HEK293 (cell line): ENCODE results near the gene FOSL1.
A peak's percentile ranks its signal among the peaks of the same experiment; 100 is the strongest.

Experiments used
- CTCF ChIA-PET: fragments of 350-600 bp; formaldehyde crosslinking; extraction: SDS; loops from one replicate; lab custom pipeline; 2021; ENCODE audit warnings: antibody characterized with exemption; lab: Yijun Ruan, JAX
- POLR2A ChIA-PET: fragments of 300-600 bp; formaldehyde crosslinking; extraction: SDS; loops from one replicate; lab custom pipeline; 2020; ENCODE audit warnings: antibody characterized with exemption, inconsistent platforms; lab: Yijun Ruan, JAX
- H3K27ac ChIP-seq: fragments of 200-500 bp; sonication (Bioruptor generic); 2 replicates; pipeline ENCODE4 v1.5.1; 2014; ENCODE audit warnings: low read depth, low read length, control low read depth, inconsistent platforms; ENCODE audit errors: extremely low read depth
- H3K36me3 ChIP-seq, 2 experiments: fragments of 200-500 bp in 1 of 2; sonication (Bioruptor generic) in 1 of 2; 1 replicate in 1 of 2; 2 replicates in 1 of 2; pipeline ENCODE4 v1.5.1; 2014 to 2017; ENCODE audit warnings: inconsistent platforms in 2 of 2, low read length in 2 of 2; ENCODE audit not compliant: control insufficient read depth in 2 of 2, insufficient read depth in 1 of 2
- H3K4me1 ChIP-seq: fragments of 200-500 bp; sonication (Bioruptor generic); 2 replicates; pipeline ENCODE4 v1.5.1; 2014; ENCODE audit warnings: mild to moderate bottlenecking, low read length, inconsistent platforms; ENCODE audit not compliant: control insufficient read depth, insufficient read depth
- H3K4me3 ChIP-seq: 2 replicates; pipeline ENCODE4 v1.5.1; 2011; ENCODE audit warnings: low read depth, mild to moderate bottlenecking, control low read depth, low read length, moderate library complexity
- H3K9me3 ChIP-seq: fragments of 200-500 bp; sonication (Bioruptor generic); 2 replicates; pipeline ENCODE4 v1.5.1; 2014; ENCODE audit warnings: low read depth, low read length, inconsistent platforms; ENCODE audit not compliant: control insufficient read depth, insufficient read depth
- GFI1B ChIP-seq: fragments of 450-650 bp; formaldehyde crosslinking; IDR thresholded peaks from 2 replicates; pipeline ENCODE4 v1.5.1; 2016; ENCODE audit warnings: missing biosample characterization, missing genetic modification characterization
- GLIS1 ChIP-seq: fragments of 450-650 bp; formaldehyde crosslinking; IDR thresholded peaks from 2 replicates; pipeline ENCODE4 v1.5.1; 2016; ENCODE audit warnings: missing biosample characterization, missing genetic modification characterization
- KLF16 ChIP-seq: fragments of 450-650 bp; formaldehyde crosslinking; IDR thresholded peaks from 2 replicates; pipeline ENCODE4 v1.5.1; 2017; ENCODE audit warnings: missing biosample characterization, missing genetic modification characterization
- KLF8 ChIP-seq: fragments of 450-650 bp; formaldehyde crosslinking; IDR thresholded peaks from 2 replicates; pipeline ENCODE4 v1.5.1; 2016; ENCODE audit warnings: missing biosample characterization, missing genetic modification characterization
- KLF9 ChIP-seq: fragments of 450-650 bp; formaldehyde crosslinking; IDR thresholded peaks from 2 replicates; pipeline ENCODE4 v1.5.1; 2016; ENCODE audit warnings: missing biosample characterization, missing genetic modification characterization, low read depth
- SP2 ChIP-seq: fragments of 450-650 bp; formaldehyde crosslinking; IDR thresholded peaks from 2 replicates; pipeline ENCODE4 v1.5.1; 2016; ENCODE audit warnings: missing biosample characterization, missing genetic modification characterization
- SP3 ChIP-seq: fragments of 450-650 bp; formaldehyde crosslinking; IDR thresholded peaks from 2 replicates; pipeline ENCODE4 v1.5.1; 2016; ENCODE audit warnings: missing biosample characterization, missing genetic modification characterization
- SP7 ChIP-seq: fragments of 450-650 bp; formaldehyde crosslinking; IDR thresholded peaks from 2 replicates; pipeline ENCODE4 v1.5.1; 2016; ENCODE audit warnings: missing biosample characterization, missing genetic modification characterization
- ZBTB1 ChIP-seq: fragments of 450-650 bp; formaldehyde crosslinking; IDR thresholded peaks from 2 replicates; pipeline ENCODE4 v1.5.1; 2016; ENCODE audit warnings: missing biosample characterization, missing genetic modification characterization
- ZBTB48 ChIP-seq: fragments of 450-650 bp; formaldehyde crosslinking; IDR thresholded peaks from 2 replicates; pipeline ENCODE4 v1.5.1; 2016; ENCODE audit warnings: missing biosample characterization, missing genetic modification characterization
- ZNF10 ChIP-seq: fragments of 450-650 bp; formaldehyde crosslinking; IDR thresholded peaks from 2 replicates; pipeline ENCODE4 v1.5.1; 2017; ENCODE audit warnings: missing biosample characterization, missing genetic modification characterization
- ZNF24 ChIP-seq: fragments of 450-650 bp; formaldehyde crosslinking; IDR thresholded peaks from 2 replicates; pipeline ENCODE4 v1.5.1; 2016; ENCODE audit warnings: missing biosample characterization, missing genetic modification characterization
- ZNF341 ChIP-seq: fragments of 450-650 bp; formaldehyde crosslinking; IDR thresholded peaks from 2 replicates; pipeline ENCODE4; 2016; ENCODE audit warnings: low read depth, missing biosample characterization, missing genetic modification characterization
- ZNF433 ChIP-seq: fragments of 450-650 bp; formaldehyde crosslinking; IDR thresholded peaks from 2 replicates; pipeline ENCODE4 v1.5.1; 2016; ENCODE audit warnings: missing biosample characterization, missing genetic modification characterization, low read depth
- ZNF514 ChIP-seq: fragments of 450-650 bp; formaldehyde crosslinking; IDR thresholded peaks from 2 replicates; pipeline ENCODE4 v1.5.1; 2016; ENCODE audit warnings: missing biosample characterization, missing genetic modification characterization
- ZNF560 ChIP-seq: fragments of 450-650 bp; formaldehyde crosslinking; IDR thresholded peaks from 2 replicates; pipeline ENCODE4 v1.5.1; 2017; ENCODE audit warnings: missing biosample characterization, missing genetic modification characterization, borderline replicate concordance
- ZNF561 ChIP-seq: fragments of 450-650 bp; IDR thresholded peaks from 2 replicates; pipeline ENCODE4 v1.5.1; 2018; ENCODE audit warnings: missing biosample characterization, missing genetic modification characterization, borderline replicate concordance
- ZNF585B ChIP-seq: fragments of 450-650 bp; formaldehyde crosslinking; IDR thresholded peaks from 2 replicates; pipeline ENCODE4 v1.5.1; 2016; ENCODE audit warnings: missing biosample characterization, missing genetic modification characterization
- ZNF596 ChIP-seq: fragments of 450-650 bp; IDR thresholded peaks from 2 replicates; pipeline ENCODE4 v1.5.0; 2018; ENCODE audit warnings: missing biosample characterization, mild to moderate bottlenecking, missing genetic modification characterization, moderate library complexity
- ZNF600 ChIP-seq: fragments of 450-650 bp; formaldehyde crosslinking; IDR thresholded peaks from 2 replicates; pipeline ENCODE4 v1.5.1; 2016; ENCODE audit warnings: missing biosample characterization, missing genetic modification characterization
- ZXDB ChIP-seq: fragments of 450-650 bp; formaldehyde crosslinking; IDR thresholded peaks from 2 replicates; pipeline ENCODE4 v1.5.1; 2016; ENCODE audit warnings: missing biosample characterization, missing genetic modification characterization
- TF ChIP-seq, protein P1 (sequence below): sonication (generic); formaldehyde crosslinking; IDR thresholded peaks from 2 replicates; pipeline ENCODE4 v1.8.1; 2022; ENCODE audit warnings: mild to moderate bottlenecking, moderate library complexity, missing genetic modification reagents
- TF ChIP-seq, protein P2 (sequence below): fragments of 450-650 bp; formaldehyde crosslinking; IDR thresholded peaks from 2 replicates; pipeline ENCODE4 v1.5.1; 2016; ENCODE audit warnings: missing biosample characterization, missing genetic modification characterization
- TF ChIP-seq, protein P3 (sequence below): IDR thresholded peaks from 2 replicates; pipeline ENCODE4 v1.6.1; 2011; ENCODE audit warnings: mild to moderate bottlenecking, low read depth, low read length, borderline replicate concordance
- TF ChIP-seq, protein P4 (sequence below): fragments of 450-650 bp; formaldehyde crosslinking; optimal IDR thresholded peaks from 2 replicates; pipeline ENCODE3; 2016; ENCODE audit warnings: missing biosample characterization, mild to moderate bottlenecking, missing genetic modification characterization
- TF ChIP-seq, protein P5 (sequence below): fragments of 450-650 bp; formaldehyde crosslinking; IDR thresholded peaks from 2 replicates; pipeline ENCODE4 v1.5.1; 2016; ENCODE audit warnings: missing biosample characterization, missing genetic modification characterization

Gene FOSL1

DNA sequence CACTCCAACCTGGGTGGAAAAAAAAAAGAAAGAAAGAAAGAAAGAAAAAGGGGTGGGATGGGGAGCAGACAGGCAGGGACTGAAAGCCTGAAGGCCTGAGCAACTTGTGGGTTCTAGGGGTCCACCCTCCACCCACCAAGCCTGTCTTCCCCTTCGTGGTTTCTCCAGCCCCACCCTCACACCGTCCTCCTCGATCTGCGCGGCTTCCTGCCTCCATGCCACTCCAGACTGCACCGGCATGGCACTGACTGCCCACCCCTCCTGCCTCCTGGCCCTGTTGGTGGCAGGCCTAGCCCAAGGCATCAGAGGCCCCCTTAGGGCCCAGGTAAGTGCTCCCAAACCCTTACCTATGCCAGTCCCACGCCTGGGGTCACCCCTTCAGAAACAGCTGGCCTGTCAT, 20.6 kb downstream of the FOSL1 start, which contains the start of gene CTSW:
Gene CTSW (plus strand): TSS at position 221 of the 400 bp plus-strand sequence. CDS start 18 bp downstream, at position 239.
- Histone ChIP-seq H3K4me3 (no peak within 1 kb of the TSS), H3K4me1 (no peaks in the 10 kb centered on the region), H3K27ac (no peak within 1 kb of the TSS), H3K9me3 (no peaks in the 10 kb centered on the region), H3K36me3 (peaks cover 0 to 28% of the 10 kb centered on the region in 2 experiments; a peak in 1 of 3 replicates)
- POLR2A ChIA-PET = interaction anchor here (1.6 to 1.7 kb wide), 2 partner anchors 9 to 11 kb away, joined by 6 to 7 read pairs; partner anchors contain the start of gene FIBP
- CTCF ChIA-PET = interaction anchor here (1.4 to 1.7 kb wide), 2 partner anchors 9 to 168 kb away, joined by 4 to 6 read pairs; partner anchors contain the start of genes FIBP and KAT5
- TF ChIP-seq ZNF514 = no peak
- TF ChIP-seq, protein P1, sequence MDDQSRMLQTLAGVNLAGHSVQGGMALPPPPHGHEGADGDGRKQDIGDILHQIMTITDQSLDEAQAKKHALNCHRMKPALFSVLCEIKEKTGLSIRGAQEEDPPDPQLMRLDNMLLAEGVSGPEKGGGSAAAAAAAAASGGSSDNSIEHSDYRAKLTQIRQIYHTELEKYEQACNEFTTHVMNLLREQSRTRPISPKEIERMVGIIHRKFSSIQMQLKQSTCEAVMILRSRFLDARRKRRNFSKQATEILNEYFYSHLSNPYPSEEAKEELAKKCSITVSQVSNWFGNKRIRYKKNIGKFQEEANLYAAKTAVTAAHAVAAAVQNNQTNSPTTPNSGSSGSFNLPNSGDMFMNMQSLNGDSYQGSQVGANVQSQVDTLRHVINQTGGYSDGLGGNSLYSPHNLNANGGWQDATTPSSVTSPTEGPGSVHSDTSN (CRISPR knock-in tag) = no peak
- no peak for TF ChIP-seq ZNF433 (tag by site-specific recombination)
- TF ChIP-seq ZNF596 (tag by site-specific recombination) = no peak
- TF ChIP-seq, protein P2, sequence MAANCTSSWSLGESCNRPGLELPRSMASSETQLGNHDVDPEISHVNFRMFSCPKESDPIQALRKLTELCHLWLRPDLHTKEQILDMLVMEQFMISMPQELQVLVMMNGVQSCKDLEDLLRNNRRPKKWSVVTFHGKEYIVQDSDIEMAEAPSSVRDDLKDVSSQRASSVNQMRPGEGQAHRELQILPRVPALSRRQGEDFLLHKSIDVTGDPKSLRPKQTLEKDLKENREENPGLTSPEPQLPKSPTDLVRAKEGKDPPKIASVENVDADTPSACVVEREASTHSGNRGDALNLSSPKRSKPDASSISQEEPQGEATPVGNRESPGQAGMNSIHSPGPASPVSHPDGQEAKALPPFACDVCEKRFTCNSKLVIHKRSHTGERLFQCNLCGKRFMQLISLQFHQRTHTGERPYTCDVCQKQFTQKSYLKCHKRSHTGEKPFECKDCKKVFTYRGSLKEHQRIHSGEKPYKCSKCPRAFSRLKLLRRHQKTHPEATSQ (tag by site-specific recombination) = no peak
- TF ChIP-seq ZNF560 (tag by site-specific recombination) = no peak
- TF ChIP-seq SP2 (tag by site-specific recombination) = no peak

DNA sequence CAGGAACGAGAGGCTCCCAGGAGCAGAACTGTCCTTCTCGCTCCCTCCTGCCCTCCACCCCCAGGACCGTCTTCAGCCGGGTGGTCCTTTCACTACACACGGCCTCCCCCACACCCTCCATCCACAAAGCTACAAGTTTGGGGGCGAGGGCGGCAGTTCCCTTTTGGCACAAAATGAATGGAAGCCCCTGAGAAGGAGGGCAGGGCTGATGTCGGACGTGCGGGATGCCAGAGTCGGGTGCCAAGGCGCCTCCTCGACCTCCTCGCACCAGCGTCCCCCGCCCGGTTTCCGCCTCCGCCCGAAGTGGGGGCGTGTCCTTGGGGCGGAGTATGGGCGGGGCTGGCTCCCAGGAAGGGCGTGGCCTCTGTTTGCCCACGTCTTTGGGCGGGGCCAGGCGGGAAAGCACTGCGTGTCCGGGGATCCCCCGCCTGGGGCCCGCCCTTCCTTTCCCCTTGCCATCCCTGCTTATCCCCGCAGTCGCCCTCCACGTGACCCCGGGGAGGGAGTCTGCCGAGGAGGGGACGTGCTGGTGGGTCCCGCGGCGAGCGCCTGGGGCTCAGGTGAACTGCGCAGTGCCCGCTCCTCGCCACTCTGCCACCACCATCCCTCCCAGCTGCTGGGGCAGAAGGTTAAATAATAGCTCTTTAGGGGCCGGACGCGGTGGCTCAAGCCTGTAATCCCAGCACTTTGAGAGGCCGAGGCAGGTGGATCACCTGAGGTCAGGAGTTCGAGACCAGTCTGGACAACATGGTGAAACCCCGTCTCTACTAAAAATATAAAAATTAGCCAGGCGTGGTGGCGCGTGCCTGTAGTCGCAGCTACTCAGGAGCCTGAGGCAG, 26.7 kb downstream of the FOSL1 start:
- ChIA-PET CTCF (interaction anchor here (0.6 to 2.7 kb wide), 6 partner anchors 11 to 162 kb away, joined by 3 to 35 read pairs (median 12); partner anchors contain the start of genes AP5B1, CCDC85B, FIBP and MUS81), POLR2A (interaction anchor here (0.6 to 2.3 kb wide), 8 partner anchors 11 to 44 kb away, joined by 3 to 13 read pairs (median 4); partner anchors contain the start of genes CCDC85B, FIBP and MUS81)
- Histone ChIP-seq H3K4me3 (peak overlapping the region; percentile 44), H3K27ac (no peak overlapping the region), H3K9me3 (no peaks in the 10 kb centered on the region), H3K4me1 (no peaks in the 10 kb centered on the region), H3K36me3 (no peaks in the 10 kb centered on the region)
- peak; percentile 64; the same call in 1 of the 2 replicates for TF ChIP-seq KLF16 (tag by site-specific recombination)
- TF ChIP-seq ZNF10 (tag by site-specific recombination) = peak; percentile 87
- peak; percentile 24; the same call in 1 of the 2 replicates for TF ChIP-seq ZNF341 (tag by site-specific recombination)
- no peak for TF ChIP-seq ZNF24 (tag by site-specific recombination)
- TF ChIP-seq, protein P3, sequence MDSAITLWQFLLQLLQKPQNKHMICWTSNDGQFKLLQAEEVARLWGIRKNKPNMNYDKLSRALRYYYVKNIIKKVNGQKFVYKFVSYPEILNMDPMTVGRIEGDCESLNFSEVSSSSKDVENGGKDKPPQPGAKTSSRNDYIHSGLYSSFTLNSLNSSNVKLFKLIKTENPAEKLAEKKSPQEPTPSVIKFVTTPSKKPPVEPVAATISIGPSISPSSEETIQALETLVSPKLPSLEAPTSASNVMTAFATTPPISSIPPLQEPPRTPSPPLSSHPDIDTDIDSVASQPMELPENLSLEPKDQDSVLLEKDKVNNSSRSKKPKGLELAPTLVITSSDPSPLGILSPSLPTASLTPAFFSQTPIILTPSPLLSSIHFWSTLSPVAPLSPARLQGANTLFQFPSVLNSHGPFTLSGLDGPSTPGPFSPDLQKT = no peak
- TF ChIP-seq, protein P4, sequence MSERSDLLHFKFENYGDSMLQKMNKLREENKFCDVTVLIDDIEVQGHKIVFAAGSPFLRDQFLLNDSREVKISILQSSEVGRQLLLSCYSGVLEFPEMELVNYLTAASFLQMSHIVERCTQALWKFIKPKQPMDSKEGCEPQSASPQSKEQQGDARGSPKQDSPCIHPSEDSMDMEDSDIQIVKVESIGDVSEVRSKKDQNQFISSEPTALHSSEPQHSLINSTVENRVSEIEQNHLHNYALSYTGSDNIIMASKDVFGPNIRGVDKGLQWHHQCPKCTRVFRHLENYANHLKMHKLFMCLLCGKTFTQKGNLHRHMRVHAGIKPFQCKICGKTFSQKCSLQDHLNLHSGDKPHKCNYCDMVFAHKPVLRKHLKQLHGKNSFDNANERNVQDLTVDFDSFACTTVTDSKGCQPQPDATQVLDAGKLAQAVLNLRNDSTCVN = peak; percentile 57
- peak; percentile 98 for TF ChIP-seq SP3
- no peak for TF ChIP-seq GFI1B (tag by site-specific recombination)
- TF ChIP-seq ZNF585B (tag by site-specific recombination) = no peak
- TF ChIP-seq GLIS1 (tag by site-specific recombination) = peak; percentile 76
- TF ChIP-seq ZNF561 (tag by site-specific recombination) = 0 out of 2 replicates have a peak, but pooled peaks have one; percentile 67
- peak; percentile 89 for TF ChIP-seq ZBTB48
- TF ChIP-seq ZBTB1 (tag by site-specific recombination) = no peak
- TF ChIP-seq ZXDB (tag by site-specific recombination) = peak; percentile 56
- TF ChIP-seq, protein P5, sequence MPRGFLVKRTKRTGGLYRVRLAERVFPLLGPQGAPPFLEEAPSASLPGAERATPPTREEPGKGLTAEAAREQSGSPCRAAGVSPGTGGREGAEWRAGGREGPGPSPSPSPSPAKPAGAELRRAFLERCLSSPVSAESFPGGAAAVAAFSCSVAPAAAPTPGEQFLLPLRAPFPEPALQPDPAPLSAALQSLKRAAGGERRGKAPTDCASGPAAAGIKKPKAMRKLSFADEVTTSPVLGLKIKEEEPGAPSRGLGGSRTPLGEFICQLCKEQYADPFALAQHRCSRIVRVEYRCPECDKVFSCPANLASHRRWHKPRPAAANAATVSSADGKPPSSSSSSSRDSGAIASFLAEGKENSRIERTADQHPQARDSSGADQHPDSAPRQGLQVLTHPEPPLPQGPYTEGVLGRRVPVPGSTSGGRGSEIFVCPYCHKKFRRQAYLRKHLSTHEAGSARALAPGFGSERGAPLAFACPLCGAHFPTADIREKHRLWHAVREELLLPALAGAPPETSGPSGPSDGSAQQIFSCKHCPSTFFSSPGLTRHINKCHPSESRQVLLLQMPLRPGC = no peak
- peak; percentile 70 for TF ChIP-seq ZNF600 (tag by site-specific recombination)
- TF ChIP-seq KLF9 (tag by site-specific recombination) = peak; percentile 92
- TF ChIP-seq KLF8 = peak; percentile 96
- peak; percentile 60 for TF ChIP-seq SP7 (tag by site-specific recombination)
